GM18873 (cell line): ENCODE measurements around the gene TTF2.

Source experiments
- ATAC-seq: cut with Tn5 transposase; IDR thresholded peaks from one replicate; pipeline ENCODE4 v1.9.1; 2021; ENCODE audit warnings: mild to moderate bottlenecking, moderate library complexity, moderate number of reproducible peaks; ENCODE audit not compliant: unreplicated experiment, low FRiP score

The TTF2 gene

DNA sequence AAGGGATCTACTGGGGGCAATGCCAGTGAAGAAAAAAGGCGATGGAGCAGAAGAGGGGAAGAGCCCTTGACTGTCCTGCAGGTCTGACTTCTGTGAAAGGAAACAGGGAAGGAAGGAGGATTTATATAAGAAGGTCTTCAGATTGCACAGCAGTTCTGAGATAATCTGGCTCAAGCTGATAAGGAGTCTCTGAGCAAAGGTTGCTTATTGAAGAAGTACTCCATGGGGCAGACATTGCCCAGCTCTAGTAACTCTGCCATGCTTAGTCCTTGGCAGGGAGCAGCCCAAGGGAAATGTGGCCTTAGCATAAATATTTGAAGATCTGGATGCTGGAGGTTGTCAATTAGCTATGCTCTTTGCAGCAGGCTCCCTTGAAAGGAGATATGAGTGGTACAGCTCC, 15.9 kb upstream of the TTF2 start:
- ATAC-seq = no peak

DNA sequence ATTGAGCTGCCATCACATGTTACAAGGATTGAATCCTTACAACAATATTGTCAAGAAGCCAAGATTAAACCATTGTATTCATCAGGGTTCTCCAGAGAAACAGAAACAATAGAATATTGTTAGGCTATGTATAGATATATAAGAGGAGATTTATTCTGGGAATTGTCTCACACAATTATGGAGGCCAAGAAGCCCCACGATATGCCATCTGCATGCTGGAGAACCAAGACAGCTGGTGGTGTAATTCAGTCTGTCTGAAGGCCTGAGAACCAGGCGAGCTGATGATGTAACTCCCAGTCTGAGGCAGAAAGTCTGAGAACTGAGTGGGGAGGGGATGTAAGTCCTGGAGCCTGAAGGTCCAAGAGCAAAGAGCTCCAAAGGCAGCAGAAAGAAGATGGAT, 14.5 kb upstream of the TTF2 start:
- no peak for ATAC-seq

DNA sequence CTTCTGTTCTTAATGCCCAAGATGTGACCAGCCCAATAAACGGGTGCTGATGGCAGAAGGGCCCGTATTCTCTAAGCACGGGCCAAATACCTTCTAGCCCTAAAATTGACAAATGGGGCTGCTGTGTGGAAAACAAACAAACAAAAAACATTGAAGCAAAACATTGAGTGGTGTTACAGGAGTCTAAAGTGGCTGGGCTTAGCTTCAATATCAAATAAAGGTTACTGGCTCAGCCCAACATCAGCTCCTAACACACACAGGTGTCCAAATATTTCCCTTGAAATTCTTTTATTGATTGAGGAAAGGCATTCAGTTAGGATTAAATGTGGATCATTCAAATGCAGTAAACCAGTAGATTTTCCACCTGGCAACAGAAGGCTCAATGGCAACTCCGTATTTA, 13.3 kb upstream of the TTF2 start:
- ATAC-seq = no peak

DNA sequence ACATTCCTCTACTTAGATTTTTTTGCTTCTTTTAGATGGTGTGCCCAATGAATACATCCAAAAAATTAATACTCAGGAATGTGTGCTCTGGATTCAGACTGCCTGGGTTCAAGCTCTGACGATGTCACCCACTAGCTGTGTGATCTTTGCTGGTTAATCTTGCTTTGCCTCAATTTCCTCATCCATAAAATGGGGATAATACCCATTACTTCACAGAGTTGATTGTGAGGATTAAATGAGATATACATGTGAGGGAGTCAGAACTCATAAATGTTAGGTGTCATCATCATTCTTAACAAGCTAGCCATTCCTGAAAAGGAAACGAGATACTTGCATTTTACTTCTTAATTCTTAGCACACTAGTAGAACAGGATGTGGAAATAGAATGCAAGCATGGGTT, 12.9 kb upstream of the TTF2 start:
- no peak for ATAC-seq

DNA sequence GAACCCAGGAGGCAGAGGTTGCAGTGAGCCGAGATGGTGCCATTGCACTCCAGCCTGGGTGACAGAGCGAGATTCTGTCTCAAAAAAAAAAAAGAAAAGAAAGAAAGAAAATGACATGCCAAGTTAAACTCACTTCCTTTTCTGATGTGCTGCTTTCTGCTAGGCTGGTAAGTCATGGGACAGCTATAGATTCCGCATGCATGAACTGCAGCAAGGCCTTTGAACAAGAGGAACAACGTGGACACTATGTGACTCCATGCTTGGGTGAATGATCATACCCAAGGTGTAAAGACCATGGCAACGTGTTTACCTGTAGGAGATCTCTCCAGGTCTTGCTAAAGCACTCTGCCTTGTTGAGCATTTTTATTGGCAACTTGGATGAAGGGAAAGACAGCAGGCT, 10.3 kb upstream of the TTF2 start:
- ATAC-seq = no peak

DNA sequence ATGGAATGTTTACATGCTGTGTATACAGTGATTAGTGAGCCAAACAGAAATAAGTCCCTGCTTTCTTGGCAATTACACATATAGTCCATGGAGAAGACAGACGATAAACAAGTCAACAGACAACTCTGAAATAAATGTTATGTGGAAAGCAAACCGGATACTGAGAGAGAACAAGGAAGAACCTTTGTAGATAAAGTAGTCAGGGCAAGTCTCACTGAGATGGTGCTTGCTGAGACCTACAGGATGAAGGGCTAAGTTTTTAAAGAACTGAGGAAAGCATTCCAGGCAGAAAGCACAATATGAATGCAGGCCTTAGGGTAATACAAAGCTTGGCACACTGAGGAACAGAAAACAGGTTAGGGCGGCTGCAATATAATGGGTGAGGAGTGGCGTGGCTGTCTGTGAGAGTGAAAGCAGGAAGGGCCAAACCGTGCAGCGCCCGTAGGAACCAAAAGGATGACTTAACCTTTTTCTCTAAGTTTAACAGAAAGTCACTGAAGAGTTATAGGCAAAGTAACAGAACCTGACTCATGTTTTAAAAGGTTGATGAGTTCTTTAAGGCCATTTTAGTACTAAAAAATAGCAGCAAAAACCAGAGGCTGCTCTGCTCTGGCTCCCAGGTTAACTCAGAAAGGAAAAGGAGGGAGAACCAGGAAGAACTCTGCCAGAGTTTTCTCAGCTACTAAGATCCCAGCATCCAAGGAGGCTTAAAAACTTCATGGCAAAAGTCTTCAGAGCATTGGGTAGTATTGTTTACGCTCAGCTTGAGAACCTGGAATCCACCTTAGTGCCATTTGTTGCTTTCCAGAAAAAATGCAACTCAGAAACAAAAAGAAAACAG, 8.7 kb upstream of the TTF2 start:
- peak; percentile 55 for ATAC-seq

DNA sequence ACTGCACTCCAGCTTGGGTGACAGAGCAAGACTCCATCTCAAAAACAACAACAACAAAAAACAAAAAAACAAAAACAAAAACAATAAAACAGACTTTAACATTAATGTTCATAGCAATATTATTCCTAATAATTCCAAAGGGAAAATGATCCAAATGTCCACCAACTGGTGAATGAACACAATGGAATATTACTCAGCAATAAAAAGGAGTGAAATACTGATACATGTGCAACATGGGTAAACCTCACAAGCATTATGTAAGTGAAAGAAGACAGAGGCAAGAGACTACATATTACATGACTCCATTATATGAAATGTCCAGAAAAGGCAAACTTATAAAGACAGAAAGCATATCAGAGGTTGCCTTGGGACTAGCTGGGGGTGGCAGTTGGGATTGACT, 6.1 kb upstream of the TTF2 start:
- ATAC-seq = no peak

DNA sequence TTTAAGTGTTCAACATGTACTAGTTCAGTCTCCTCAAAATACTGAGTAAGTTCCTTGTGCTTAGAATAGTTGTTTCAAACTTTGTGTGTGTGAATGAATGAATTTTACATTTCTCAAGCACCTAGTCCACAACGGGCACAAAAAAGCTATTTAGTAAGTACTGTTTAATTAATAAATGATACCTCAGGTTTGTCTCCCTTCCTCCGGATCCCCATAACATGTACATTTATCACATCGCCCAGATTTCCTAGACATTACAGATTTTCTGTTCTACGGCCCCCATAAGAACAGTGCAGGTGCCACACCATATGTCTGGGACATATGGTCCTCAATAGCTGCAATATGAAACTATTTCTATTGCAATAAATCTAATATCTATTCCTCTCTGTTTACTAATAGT, 1.3 kb upstream of the TTF2 start:
- no peak for ATAC-seq

DNA sequence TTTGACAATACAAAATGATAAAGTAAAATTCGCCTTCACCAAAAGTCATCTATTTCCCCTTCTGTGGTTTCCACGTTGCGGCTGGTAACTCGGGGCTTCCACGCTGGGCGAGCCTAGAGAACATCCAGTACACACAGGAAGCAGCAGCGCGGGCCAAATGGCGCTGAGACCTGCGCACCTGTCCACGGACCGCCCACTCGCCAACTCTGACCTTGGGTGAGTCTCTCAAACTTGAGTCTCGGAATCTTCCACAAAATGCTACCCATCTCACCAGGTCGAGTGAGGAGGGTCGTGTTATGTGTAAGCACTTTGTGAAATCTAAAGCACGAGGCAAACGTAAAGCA, 820 bp upstream of the TTF2 start:
- ATAC-seq = peak; percentile 25

DNA sequence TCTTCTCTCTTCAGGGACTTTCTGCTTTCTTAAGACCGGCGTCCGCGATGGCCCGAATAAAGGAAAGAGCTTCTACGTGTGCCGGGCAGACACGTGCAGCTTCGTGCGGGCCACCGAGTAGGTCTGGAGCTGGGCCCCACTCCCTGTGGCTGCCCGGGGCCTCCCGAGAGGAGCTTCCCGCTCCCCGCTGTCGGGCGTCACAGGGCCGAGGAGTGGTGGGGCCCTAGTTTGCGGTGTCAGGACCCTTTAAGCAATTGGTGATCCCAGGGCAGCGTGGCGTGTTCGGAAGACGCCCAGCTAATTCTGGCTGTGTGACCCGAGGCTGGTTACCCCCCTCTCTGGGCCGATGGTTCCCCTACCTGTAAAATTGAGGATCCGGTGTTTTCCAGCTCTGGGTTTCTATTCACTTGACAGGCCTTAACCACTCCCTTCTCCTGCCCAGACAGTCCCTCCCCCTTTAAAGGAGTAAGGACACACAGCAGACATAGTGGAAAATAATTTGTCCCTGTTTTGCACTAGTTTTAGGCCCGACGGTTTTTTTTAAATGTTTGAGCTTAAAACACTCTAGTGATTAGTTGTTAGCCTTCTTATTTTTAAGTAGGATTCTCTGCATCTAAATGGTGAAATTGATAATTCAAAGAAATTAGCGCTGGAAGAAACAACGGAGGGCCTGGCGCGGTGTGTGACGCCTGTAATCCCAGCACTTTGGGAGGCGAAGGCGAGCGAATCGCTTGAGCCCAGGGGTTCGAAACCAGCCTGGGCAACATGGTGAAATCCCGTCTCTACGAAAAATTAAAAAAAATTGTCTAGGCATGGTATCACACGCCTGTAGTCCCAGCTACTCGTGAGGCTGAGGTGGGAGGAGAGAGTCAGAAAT, 553 bp downstream of the TTF2 start:
- ATAC-seq = no peak

DNA sequence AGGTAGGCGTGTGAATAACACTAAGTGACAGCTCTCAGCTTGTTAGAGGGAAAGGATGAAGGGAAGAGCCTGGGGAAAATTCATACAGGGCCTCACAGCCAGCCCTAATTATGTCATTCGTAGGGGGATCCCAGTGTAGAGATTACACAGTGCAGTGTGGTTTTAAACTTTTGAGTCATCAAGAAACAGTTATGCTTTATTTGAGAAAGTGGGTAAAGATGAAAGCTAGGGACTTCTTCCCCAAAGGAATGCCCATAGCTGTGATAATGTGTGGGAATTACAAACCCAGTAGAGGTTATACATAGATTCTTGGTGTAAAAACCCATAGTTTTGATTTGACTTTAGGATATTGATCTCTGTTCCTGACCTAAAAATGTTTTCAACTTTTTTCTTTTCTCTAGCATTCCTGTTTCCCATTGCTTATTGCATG, 1.9 kb downstream of the TTF2 start:
- ATAC-seq = peak; percentile 33

DNA sequence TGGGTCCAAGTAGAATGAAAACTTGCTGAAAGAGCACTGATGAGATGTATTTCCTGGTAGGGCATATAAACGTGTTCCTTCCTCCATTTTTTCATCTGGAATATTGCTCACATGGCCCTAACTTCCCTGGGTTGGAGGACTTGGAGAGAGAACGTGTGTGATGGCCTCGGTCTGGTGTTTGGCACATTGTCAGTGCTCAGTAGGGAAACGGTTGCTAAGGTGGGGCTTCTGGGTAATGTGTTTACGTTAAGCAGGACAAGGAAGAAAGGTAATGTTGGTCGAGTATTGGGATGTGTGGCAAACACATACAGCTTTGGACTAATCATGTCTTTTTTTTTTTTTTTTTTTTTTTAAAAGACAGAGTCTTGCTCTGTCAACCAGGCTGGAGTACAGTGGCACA, 6.2 kb downstream of the TTF2 start:
- no peak for ATAC-seq

DNA sequence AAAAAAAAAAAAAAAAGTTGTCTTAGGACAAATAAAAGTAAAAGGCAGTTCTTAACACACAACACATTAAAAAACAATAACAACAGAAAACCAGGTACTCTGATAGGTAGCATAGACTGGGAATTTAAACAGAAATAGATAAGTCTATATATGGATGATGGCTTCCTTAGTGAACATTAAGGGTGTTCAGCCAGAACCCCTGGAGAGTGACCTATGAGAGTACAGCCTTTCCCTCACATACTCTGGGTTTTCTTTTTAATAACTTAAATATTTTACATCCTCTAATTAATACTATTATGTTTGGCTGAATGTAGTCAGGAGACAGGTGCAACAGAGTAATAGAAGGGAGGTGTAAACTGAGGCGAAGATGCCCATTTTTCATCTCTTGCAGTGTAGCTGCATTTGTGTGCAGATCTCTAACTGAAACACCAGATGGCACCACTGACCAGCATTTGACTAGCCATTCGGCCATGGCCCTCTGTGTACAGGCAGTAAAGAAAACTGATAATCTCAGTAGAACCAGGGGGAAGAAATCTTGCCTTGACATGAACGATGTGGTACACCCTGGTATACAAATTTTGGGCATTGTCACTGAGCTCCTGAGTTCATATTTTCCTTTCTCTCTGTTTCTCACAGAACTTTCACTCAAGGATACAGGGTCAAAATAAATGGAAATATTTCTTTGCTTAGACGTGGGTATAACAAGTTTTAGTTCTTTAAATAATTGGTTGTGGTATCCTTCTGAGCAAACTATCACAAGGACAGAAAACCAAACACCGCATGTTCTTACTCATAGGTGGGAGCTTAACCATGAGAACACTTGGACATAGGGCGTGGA, 7.6 kb downstream of the TTF2 start:
- no peak for ATAC-seq

DNA sequence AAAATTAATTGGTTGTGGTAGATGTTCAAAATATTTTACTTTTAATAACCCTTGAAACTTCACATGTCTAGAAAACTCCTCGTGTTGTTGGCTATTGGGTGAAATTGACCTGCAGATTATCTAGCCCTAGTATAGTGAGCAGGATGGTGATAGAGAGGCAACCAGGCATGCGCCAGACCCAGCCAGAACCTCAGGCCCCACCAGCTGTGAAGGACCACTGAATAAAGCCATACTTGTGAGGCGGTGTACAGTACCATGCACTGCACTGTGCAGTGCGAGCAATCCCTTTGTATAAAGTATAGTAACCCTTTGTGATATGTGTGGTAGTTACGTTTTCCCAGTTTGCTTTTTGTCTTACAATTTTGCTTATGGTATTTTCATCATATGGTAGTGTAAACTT, 8.5 kb downstream of the TTF2 start:
- ATAC-seq = no peak

DNA sequence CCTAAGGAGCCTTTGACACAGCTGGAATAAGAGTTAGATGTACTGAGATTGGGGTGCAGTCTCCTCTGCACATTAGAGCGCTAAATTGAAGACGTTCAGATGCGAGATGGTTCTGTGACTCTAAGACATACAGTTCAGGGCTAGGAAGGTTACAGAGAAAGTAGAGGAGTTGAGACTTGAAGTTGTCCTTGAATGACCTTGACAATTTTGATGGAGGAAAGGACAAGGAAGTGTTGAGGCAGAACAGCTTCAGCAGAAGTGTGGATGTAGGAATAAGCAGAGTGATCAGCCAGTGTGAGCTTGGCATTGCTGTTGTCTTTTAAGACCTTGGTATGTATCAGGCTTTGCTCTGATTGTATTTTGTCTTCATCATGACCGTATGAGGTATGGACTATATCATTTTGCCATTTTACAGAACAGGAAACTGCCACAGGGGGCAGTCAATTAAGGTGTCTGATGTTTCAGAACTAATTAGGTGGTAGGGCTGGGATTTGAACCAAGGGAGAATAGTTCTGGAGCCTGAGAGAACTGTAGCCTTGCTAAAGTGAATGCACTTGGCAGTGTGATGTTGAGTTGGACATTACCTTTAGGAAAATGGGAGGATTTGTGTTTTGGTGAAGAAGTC, 9.2 kb downstream of the TTF2 start:
- ATAC-seq = no peak

DNA sequence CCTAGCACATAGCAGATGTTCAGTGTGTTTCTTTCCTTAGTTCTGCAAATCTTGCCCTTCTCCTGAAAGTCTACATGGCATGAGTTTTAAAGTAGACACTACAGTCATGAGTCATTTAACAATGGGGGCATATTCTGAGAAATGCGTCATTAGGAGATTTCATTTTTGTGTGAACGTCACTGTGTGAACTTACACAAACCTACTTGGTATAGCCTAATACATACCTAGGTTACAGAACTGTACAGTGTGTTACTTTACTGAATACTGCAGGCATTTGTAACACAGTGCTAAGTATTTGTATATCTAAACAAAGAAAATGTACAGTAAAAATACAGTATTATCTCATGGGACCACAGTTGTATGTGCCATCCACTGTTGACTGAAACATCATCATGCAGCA, 10.0 kb downstream of the TTF2 start:
- peak; percentile 58 for ATAC-seq

DNA sequence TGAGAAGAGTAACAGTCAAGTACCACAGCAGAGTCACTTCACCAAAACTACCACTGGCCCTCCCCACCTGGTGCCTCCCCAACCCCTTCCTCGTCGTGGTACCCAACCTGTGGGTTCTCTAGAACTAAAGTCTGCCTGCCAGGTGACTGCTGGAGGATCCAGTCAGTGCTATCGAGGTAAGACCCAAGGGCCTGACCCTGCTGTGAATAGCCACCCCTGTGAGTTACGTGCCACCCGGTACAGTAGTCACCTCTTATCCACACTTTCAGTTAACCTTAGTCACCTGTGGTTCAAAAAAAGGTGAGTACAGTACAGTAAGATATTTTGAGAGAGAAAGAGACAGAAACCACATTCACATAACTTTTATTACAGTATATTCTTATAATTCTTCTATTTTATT, 16.5 kb downstream of the TTF2 start:
- no peak for ATAC-seq

DNA sequence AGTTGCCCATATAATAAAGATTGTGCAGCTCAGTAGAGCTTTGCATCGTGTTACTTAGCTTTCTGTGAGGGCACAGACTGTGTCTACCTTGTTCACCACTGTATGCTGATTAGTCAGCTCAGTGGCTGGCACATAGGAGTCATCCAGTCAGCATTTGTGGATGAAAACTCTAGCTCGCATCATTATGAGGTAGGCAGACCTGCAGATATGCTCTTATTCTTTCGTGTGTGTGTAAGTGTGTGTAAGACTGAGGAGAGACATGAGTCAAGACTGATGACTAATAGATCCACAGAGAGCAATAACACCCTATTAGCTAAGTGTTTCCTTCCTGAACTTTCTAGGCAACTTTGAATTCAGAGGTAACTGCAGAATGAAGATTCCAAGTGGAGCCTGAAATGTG, 17.1 kb downstream of the TTF2 start:
- ATAC-seq = no peak

DNA sequence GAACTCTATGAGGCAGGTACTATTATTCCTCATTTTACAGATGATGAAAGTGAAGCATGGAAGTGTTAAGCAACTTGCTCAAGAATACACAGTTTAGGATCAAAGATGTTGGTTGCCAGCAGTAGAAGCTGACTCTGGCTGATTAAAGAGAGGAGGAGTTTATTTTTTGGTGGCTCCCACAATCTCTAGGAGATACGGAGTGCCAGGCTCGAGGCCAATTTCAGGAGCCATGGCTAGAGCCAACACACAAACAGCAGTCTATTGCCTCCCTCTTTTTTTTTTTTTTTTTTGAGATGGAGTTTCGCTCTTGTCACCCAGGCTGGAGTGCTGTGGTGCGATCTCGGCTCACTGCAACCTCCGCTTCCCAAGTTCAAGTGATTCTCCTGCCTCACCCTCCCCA, 19.6 kb downstream of the TTF2 start:
- no peak for ATAC-seq

DNA sequence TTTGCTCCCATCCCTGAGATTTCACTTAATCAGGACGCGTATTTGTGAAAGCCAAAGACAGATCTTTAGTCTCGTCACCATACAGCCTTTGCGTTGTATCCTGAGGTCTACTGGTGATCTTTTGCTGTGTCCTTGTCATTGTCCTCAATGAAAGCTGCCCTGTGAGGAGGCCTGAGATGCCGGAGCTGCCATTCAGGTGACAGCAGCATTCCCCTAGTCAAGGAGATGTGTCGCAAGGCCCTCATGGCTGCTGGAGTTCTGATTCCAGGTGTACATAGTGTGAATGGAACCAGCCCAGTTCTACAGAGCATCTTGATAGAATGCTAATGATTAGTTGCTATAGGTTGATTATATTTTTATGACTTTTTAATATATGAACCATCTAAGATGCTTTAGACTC, 24.1 kb downstream of the TTF2 start:
- ATAC-seq = no peak

DNA sequence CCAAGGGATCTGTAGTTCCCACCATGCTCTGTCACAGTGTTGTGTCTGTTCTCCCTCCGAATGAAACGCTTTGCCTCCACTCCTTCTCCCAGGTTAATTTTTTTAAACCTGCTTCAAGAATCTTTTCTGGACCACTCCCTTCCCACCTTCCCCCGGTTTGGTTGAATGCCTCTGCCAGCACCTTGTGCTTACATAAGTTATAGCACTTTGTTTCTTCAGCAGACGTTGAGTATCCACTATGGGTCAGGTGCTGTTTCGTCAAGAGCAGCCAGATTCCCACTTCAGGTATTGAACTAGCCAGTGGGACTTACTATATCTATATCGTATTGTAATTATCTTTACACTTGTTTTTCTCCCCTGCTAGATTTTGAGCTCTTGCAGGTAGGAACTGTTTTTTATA, 27.6 kb downstream of the TTF2 start:
- ATAC-seq = no peak
